ENCODE data around the gene POLE.

Gene POLE

GRCh38 chr12:132624910-132625630 is 62.1 kb downstream of the POLE start:
- no peak for DNase-seq

DNA sequence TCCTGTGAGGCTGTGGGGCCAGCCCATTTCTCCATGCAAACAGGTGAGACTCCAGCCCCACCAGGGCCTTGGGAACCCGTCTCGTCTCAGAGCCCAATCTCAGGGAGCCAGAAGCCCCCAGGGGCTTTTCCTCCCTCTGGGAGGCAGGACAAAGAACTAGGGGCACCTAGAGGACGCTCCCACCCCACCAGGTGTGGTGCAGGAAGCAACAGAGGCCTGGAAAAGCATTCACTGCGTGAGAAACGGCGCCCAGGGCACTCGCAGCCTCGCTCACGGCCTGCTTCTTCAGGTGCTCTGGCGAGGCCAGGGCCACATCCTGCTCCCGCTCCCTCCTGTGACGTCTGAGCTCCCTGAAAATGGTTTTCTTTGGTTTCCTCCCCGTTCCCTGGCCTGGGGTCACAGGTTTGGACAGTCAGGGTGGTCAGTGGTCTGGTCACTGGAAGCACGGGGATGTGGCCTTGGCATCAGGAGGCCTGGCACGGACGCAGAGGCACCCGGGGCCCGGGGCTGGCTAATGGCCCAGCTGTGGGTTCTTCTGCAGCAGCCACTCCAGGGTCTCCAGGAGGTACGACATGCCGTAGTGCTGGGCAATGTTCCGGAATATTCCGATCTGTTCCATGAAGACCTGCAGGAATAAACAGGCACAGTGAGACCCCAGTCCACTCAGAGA is 62.8 kb downstream of the POLE start:
- no peak for DNase-seq

- DNase-seq = no peak
Observed at GRCh38 chr12:132623072-132623869, 63.9 kb downstream of the POLE start.

DNA sequence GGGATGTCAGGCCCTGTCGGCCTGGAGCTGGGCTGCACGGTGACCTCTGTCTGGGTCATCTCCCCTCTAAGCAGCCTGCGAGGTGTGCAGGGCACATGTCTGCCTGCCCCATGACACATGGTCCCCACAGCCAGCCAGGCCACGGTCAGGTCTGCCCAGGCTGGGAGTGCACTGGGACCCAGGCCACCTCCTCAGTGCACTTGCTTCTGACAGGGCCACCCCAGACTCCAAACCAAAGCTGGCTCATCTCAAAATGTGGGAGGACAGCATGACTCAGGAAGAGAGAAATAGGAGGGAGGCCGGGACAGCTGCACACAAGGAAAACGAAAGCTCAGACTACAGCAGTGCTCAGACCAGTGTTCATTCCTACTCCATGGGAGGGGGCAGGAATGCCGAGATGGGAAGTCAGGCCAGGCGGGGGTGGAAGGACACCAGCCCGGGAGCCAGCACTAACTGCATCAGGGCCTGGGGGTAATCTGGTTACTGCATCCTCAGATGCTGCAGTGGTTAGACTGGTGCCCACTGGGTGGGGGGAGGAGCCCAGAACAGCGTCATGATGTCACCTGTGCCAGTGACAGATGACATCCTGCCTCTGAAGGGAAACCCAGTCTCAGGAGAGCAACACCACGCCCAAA is 64.6 kb downstream of the POLE start:
- DNase-seq = no peak

DNA sequence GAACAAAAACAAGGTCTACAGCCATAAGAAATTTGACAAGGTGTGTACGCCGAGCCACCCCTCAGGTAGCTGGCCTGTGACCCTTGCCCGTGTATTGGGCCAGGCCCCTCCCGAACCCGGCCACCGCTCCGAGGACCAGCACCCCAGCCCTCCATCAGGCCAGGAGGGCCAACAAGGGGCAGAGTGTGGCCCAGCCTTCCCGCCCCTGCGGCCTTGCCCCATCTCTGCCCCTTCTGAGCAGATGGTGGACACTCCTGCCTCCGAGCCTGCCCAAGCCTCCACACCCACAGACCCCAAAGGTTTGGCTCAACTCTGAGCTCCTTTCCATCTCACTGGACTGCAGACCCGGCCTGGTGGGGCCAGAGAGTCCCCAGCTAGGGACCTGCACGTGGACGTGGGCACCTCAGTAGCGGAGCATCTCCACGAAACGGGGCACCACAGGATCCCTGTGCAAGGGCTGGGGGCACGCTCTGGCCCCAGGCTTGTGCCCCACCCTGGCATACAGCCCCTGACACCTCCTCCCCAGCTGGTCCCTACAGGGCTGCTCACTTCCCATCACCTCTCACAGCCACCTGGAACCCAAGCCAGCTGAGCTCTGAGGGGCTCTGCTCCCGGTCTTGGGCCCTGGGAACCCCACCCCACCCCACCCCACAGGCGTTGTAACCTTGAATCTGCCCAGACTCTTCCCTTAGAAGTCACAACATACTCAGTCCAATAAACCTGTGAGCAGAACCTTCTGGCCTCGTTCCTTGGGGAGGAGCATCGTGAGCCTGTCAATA is 65.3 kb downstream of the POLE start:
- no peak for DNase-seq

- DNase-seq = no peak
Observed at GRCh38 chr12:132620899-132621656, 66.1 kb downstream of the POLE start.

- DNase-seq = no peak
Observed at GRCh38 chr12:132620113-132620898, 66.8 kb downstream of the POLE start.

DNA sequence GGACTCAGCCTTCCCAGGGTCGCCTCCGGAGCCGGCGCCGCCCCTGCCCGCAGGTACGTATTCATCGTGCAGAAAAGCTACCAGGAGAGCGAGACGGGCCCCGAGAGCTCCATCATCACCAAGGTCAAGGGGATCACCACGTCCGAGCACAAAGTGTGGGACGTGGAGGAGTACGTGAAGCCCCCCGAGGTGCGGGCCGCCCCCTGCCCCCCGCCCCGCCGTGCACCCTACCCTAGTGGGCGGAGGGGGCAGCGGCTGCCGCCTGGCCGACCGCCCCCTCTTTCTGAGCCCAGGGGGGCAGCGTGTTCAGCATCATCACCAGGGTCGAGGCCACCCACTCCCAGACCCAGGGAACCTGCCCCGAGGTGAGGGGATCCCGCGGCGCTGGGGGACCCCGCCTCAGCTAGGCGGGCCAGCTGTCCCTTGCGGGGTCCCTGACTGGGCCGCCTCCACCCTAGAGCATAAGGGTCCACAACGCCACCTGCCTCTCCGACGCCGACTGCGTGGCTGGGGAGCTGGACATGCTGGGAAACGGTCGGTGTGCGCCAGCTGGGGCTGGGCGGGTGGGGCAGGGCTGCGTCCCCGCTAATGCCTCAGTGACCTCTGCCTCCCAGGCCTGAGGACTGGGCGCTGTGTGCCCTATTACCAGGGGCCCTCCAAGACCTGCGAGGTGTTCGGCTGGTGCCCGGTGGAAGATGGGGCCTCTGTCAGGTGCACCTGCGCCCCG is 67.6 kb downstream of the POLE start:
- DNase-seq = no peak

GRCh38 chr12:132619071-132619385 is 68.1 kb downstream of the POLE start:
- no peak for DNase-seq

DNA sequence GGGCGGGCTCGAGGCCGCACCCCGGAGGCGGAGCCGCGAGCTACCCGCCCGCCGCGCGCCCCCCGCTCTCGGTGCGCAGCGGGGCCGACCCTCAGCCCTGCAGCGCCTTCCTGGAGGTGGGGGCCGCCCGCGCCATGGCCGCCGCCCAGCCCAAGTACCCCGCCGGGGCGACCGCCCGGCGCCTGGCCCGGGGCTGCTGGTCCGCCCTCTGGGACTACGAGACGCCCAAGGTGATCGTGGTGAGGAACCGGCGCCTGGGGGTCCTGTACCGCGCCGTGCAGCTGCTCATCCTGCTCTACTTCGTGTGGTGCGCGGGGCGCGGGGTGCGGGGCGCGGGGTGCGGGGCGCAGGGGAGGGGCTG is 68.5 kb downstream of the POLE start, which contains the start of gene P2RX2:
Gene P2RX2 (plus strand): TSS at position 94 of the 361 bp plus-strand sequence. CDS start 41 bp downstream, at position 135.
- no peak for DNase-seq

GRCh38 chr12:132617822-132618682 is 69.1 kb downstream of the POLE start:
- no peak for DNase-seq

DNA sequence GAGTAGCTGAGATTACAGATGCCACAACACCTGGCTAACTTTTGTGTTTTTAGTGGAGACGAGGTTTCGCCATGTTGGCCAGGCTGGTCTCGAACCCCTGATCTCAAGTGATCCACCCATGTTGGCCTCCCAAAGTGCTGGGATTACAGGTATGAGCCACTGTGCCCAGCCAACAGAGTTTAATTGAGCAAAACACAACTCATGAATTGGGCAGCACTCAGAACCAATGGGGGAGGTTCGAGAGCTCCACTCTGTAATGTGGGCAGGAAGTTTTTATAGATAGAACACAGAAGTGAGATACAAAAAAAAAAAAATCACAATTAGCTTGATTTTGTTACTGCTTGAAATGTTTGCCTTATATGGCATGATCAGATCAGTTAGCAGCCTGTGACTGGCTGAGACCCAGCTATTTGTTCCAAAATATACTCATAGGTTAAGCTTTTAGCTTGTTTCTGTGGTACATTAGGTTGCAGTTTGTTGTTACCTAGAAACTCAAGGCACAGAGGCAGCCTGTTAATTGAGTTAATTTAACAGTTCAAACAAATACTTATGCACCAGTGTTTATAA is 69.9 kb downstream of the POLE start:
- DNase-seq = no peak

GRCh38 chr12:132615579-132616038 is 71.5 kb downstream of the POLE start:
- DNase-seq = no peak

GRCh38 chr12:132614861-132615578 is 72.1 kb downstream of the POLE start:
- peak; percentile 68 for DNase-seq

DNA sequence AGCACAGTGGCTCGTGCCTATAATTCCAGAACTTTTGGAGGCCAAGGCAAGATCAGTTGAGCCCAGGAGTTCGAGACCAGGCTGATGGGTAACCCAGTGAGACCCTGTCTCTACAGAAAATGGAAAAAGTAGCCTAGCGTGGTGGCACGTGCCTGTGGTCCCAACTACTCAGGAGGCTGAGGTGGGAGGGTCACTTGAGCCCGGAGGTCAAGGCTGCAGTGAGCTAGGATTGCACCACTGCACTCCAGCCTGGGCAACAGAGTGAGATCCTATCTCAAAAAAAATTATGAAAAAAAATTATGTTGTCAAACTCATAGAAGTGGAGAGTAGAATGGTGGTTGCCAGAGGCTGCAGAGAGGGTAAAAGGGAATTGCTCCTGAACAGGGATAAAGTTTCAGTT is 73.1 kb downstream of the POLE start:
- DNase-seq = no peak

DNA sequence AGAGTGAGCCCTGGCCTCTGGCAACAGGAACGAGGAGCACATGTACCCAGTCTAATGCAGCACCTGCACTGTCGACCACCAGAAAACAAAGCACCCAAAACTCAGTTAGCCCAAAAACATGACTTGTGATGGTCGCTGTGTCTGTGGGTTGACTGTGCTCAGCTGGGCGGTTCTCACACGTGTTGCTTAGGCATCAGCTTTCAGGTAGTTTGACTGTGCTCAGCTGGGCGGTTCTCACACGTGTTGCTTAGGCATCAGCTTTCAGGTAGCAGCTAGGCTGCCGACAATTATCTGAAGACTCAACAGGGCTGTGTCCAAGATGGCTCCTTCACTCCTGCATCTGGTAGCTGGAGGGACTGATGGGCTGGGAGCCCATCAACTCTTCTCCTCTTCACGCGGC is 75.5 kb downstream of the POLE start:
- DNase-seq = no peak

DNA sequence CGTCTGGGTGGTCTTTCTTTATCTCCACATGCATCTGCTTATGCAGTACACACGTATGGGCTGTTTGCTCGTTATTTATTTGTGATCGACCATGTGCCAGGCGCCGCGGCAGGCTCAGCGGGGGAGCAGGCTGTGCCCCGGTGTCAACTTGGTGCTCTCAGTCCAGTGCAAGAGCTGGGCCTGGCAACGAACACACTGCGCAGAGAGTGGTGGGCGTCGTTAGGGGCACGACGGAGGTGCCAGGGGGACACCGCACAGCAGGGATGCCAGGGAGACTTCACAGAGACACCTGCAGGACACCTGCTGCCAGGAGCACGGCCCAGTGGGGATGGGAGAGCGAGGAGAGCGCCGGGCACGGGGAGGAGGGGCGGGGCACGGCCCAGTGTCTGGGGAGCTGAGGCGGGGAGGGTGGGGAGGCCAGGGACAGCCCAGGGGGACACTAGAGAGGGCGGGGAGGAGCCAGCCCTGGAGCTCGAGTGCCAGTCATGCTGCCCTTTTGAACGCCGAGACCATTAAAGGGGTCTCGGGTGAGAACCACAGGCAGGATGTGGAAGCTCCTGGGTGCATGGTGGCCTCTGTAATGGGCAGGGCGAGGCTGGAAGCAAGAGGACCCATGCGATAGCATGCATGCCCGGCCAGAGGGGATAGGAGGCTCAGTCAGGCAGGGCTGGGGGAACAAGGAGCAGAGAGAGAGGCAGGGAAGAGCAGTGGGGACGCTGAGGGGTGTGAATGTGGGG is 76.1 kb downstream of the POLE start:
- DNase-seq = no peak
